ENCODE data around the gene FBRSL1. TPM values are rescaled to one million over a fixed set of nuclear protein-coding genes. Genes with fewer than 3 reads are reported as not detected.

Gene FBRSL1
- total and polyA plus RNA-seq, 2 donors (not counting 1 experiment from before 2014, with no cell fraction given), result 62.6 to 112 TPM

GRCh38 chr12:132538663-132538990, 48.7 kb downstream of the FBRSL1 start:
- Histone ChIP-seq H3K4me2 (replicated peaks; ENCODE audit: low read depth, low read length, poor library complexity, severe bottlenecking) (no peak overlapping the region), H2AFZ (ENCODE audit: insufficient read depth, low read depth, low read length, poor library complexity, severe bottlenecking) (no peak overlapping the region), H3K36me3 (replicated peaks in 1 of 2; ENCODE audit: control extremely low read depth in 1 of 2, control insufficient read depth in 1 of 2, extremely low read depth in 1 of 2, insufficient read depth in 2 of 2, low read length in 1 of 2) (peaks cover 0 to 2% of the 10 kb centered on the region in 2 experiments), H3K9ac (ENCODE audit: low read length) (no peak overlapping the region), H4K20me1 (ENCODE audit: control insufficient read depth, insufficient read depth, low read length, poor library complexity, severe bottlenecking) (peaks cover 35% of the 10 kb centered on the region), H3K9me3 (ENCODE audit: control extremely low read depth in 1 of 3, control insufficient read depth in 2 of 3, insufficient read depth in 1 of 3, low read length in 2 of 3) (peaks cover 0 to 24% (median 7%) of the 10 kb centered on the region in 3 donors), H3K79me2 (ENCODE audit: control insufficient read depth, insufficient read depth, low read length) (peaks cover 5% of the 10 kb centered on the region), H3K4me1 (ENCODE audit: control insufficient read depth in 2 of 2, insufficient read depth in 2 of 2, low read length in 2 of 2) (no peaks in the 10 kb centered on the region), H3K27me3 (replicated peaks in 1 of 4; ENCODE audit: control extremely low read depth in 1 of 4, control insufficient read depth in 3 of 4, insufficient read depth in 4 of 4, low read length in 3 of 4) (no peaks in the 10 kb centered on the region), H3K4me3 (ENCODE audit: control extremely low read depth in 1 of 5, extremely low read depth in 1 of 5, insufficient read depth in 1 of 5, low read depth in 2 of 5, low read length in 4 of 5) (no peak overlapping the region), H3K27ac (ENCODE audit: low read length in 2 of 2) (no peak overlapping the region)
- POLR2A ChIA-PET, result no interaction called here
- WGBS (ENCODE audit: insufficient coverage), result 96% methylated on average over 4 of the region's 4 CpGs
- CTCF ChIA-PET, result interaction anchor here (1.5 kb wide), 1 partner anchor 15 kb away, joined by 5 read pairs; no protein-coding TSS in a partner anchor
- no peak overlapping the region for H3K4me3 Mint-ChIP-seq
- no peak for ATAC-seq (ENCODE audit: low read depth)
- DNase-seq, result no peak
- H3K4me1 Mint-ChIP-seq, result no peaks in the 10 kb centered on the region
- peaks cover 7% of the 10 kb centered on the region for H3K9me3 Mint-ChIP-seq (ENCODE audit: insufficient read depth)
- intact Hi-C loops (cut with micrococcal nuclease), result no loop called here
- TF ChIP-seq CTCF (IDR thresholded peaks at IDR 0.05) (no peak), EZH2 (IDR thresholded peaks at IDR 0.05; ENCODE audit: borderline replicate concordance, insufficient read depth, low read depth, low read length, poor library complexity, severe bottlenecking) (no peak)
- H3K27me3 Mint-ChIP-seq, result no peaks in the 10 kb centered on the region
- no peak overlapping the region for H3K27ac Mint-ChIP-seq

GRCh38 chr12:132539016-132539773, 49.2 kb downstream of the FBRSL1 start:
- TF ChIP-seq EZH2 (IDR thresholded peaks at IDR 0.05; ENCODE audit: borderline replicate concordance, insufficient read depth, low read depth, low read length, poor library complexity, severe bottlenecking) (no peak), CTCF (IDR thresholded peaks at IDR 0.05) (no peak)
- no peak overlapping the region for H3K27ac ChIP-seq (ENCODE audit: low read length in 2 of 2)
- POLR2A ChIA-PET, result no interaction called here
- Mint-ChIP-seq H3K4me1 (peaks cover 2% of the 10 kb centered on the region), H3K9me3 (ENCODE audit: insufficient read depth) (peaks cover 7% of the 10 kb centered on the region), H3K27me3 (no peaks in the 10 kb centered on the region), H3K27ac (no peak overlapping the region), H3K4me3 (no peak overlapping the region)
- no peak for ATAC-seq (ENCODE audit: low read depth)
- peaks cover 0 to 24% (median 7%) of the 10 kb centered on the region in 3 donors for H3K9me3 ChIP-seq (ENCODE audit: control extremely low read depth in 1 of 3, control insufficient read depth in 2 of 3, insufficient read depth in 1 of 3, low read length in 2 of 3)
- H3K27me3 ChIP-seq (replicated peaks in 1 of 4; ENCODE audit: control extremely low read depth in 1 of 4, control insufficient read depth in 3 of 4, insufficient read depth in 4 of 4, low read length in 3 of 4), result no peaks in the 10 kb centered on the region
- peaks cover 10% of the 10 kb centered on the region for H3K79me2 ChIP-seq (ENCODE audit: control insufficient read depth, insufficient read depth, low read length)
- H3K4me1 ChIP-seq (ENCODE audit: control insufficient read depth in 2 of 2, insufficient read depth in 2 of 2, low read length in 2 of 2), result no peaks in the 10 kb centered on the region
- no peak for DNase-seq
- no peak overlapping the region for H3K9ac ChIP-seq (ENCODE audit: low read length)
- H3K4me2 ChIP-seq (replicated peaks; ENCODE audit: low read depth, low read length, poor library complexity, severe bottlenecking), result no peak overlapping the region
- CTCF ChIA-PET, result no interaction called here
- no peak overlapping the region for H2AFZ ChIP-seq (ENCODE audit: insufficient read depth, low read depth, low read length, poor library complexity, severe bottlenecking)
- WGBS (ENCODE audit: insufficient coverage), result 97% methylated on average over 12 of the region's 23 CpGs
- peaks cover 41% of the 10 kb centered on the region for H4K20me1 ChIP-seq (ENCODE audit: control insufficient read depth, insufficient read depth, low read length, poor library complexity, severe bottlenecking)
- intact Hi-C loops (cut with micrococcal nuclease), result no loop called here
- H3K36me3 ChIP-seq (replicated peaks in 1 of 2; ENCODE audit: control extremely low read depth in 1 of 2, control insufficient read depth in 1 of 2, extremely low read depth in 1 of 2, insufficient read depth in 2 of 2, low read length in 1 of 2), result peaks cover 0 to 2% of the 10 kb centered on the region in 2 experiments
- no peak overlapping the region for H3K4me3 ChIP-seq (ENCODE audit: control extremely low read depth in 1 of 5, extremely low read depth in 1 of 5, insufficient read depth in 1 of 5, low read depth in 2 of 5, low read length in 4 of 5)
